ENCODE measurements around the gene PRH2.

Gene PRH2

GRCh38 chr12:10928746-10929286 lies at the start of gene PRH2:
PRH2 (plus strand) TSS chr12:10929236; CDS start chr12:10929274, 38 bp downstream.
- in situ Hi-C loops (cut with MboI; ENCODE audit: low pct_unique_long_range_greater_than_20kb, low sequenced_read_pairs), result no loop called here
- no peak for DNase-seq

GRCh38 chr12:10884086-10884725 lies 44.8 kb upstream of the PRH2 start, which contains the start of gene PRH1:
PRH1 (minus strand) TSS chr12:10884255; CDS start chr12:10884217, 38 bp downstream.
- in situ Hi-C loops (cut with MboI; ENCODE audit: low pct_unique_long_range_greater_than_20kb, low sequenced_read_pairs), result no loop called here
- DNase-seq, result no peak

GRCh38 chr12:10889226-10889625 lies 39.8 kb upstream of the PRH2 start:
- in situ Hi-C loops (cut with MboI; ENCODE audit: low pct_unique_long_range_greater_than_20kb, low sequenced_read_pairs), result no loop called here
- DNase-seq, result no peak

- no peak for DNase-seq
- in situ Hi-C loops (cut with MboI; ENCODE audit: low pct_unique_long_range_greater_than_20kb, low sequenced_read_pairs), result no loop called here
These were observed 37.1 kb upstream of the PRH2 start for GRCh38 chr12:10891937-10892336.

- DNase-seq, result no peak
- in situ Hi-C loops (cut with MboI; ENCODE audit: low pct_unique_long_range_greater_than_20kb, low sequenced_read_pairs), result no loop called here
These were observed 32.2 kb upstream of the PRH2 start for GRCh38 chr12:10896854-10897253.

GRCh38 chr12:10900530-10900929 lies 28.5 kb upstream of the PRH2 start:
- no peak for DNase-seq
- in situ Hi-C loops (cut with MboI; ENCODE audit: low pct_unique_long_range_greater_than_20kb, low sequenced_read_pairs), result no loop called here

- in situ Hi-C loops (cut with MboI; ENCODE audit: low pct_unique_long_range_greater_than_20kb, low sequenced_read_pairs), result no loop called here
- no peak for DNase-seq
These were observed 28.1 kb upstream of the PRH2 start for GRCh38 chr12:10900972-10901371.

- in situ Hi-C loops (cut with MboI; ENCODE audit: low pct_unique_long_range_greater_than_20kb, low sequenced_read_pairs), result no loop called here
- DNase-seq, result no peak
These were observed 27.6 kb upstream of the PRH2 start for GRCh38 chr12:10901427-10901826.

- DNase-seq, result no peak
- in situ Hi-C loops (cut with MboI; ENCODE audit: low pct_unique_long_range_greater_than_20kb, low sequenced_read_pairs), result no loop called here
These were observed 24.4 kb upstream of the PRH2 start for GRCh38 chr12:10904686-10905085.

- in situ Hi-C loops (cut with MboI; ENCODE audit: low pct_unique_long_range_greater_than_20kb, low sequenced_read_pairs), result no loop called here
- no peak for DNase-seq
These were observed 19.6 kb upstream of the PRH2 start, which contains the start of gene TAS2R13 for GRCh38 chr12:10909462-10909861. TAS2R13 (minus strand) TSS chr12:10909562; CDS start chr12:10909298, 264 bp downstream.

GRCh38 chr12:10910380-10910779 lies 18.7 kb upstream of the PRH2 start:
- in situ Hi-C loops (cut with MboI; ENCODE audit: low pct_unique_long_range_greater_than_20kb, low sequenced_read_pairs), result no loop called here
- no peak for DNase-seq

- DNase-seq, result no peak
These were observed 9.2 kb upstream of the PRH2 start for GRCh38 chr12:10919809-10920208.

GRCh38 chr12:10926269-10926668 lies 2.8 kb upstream of the PRH2 start:
- in situ Hi-C loops (cut with MboI; ENCODE audit: low pct_unique_long_range_greater_than_20kb, low sequenced_read_pairs), result no loop called here
- no peak for DNase-seq

More at GRCh38 chr12:10919809-10920208, 9.2 kb upstream of the PRH2 start:
- in situ Hi-C loops (cut with MboI; ENCODE audit: low pct_unique_long_range_greater_than_20kb, low sequenced_read_pairs), result no loop called here

- in situ Hi-C loops (cut with MboI; ENCODE audit: low pct_unique_long_range_greater_than_20kb, low sequenced_read_pairs), result no loop called here
These were observed 7.5 kb downstream of the PRH2 start for GRCh38 chr12:10936506-10936905.

GRCh38 chr12:10939163-10939562 lies 10.1 kb downstream of the PRH2 start, which contains the start of gene TAS2R14:
TAS2R14 (minus strand) TSS chr12:10939263; CDS start chr12:10939207, 56 bp downstream.
- no peak for DNase-seq
- in situ Hi-C loops (cut with MboI; ENCODE audit: low pct_unique_long_range_greater_than_20kb, low sequenced_read_pairs), result no loop called here

More at GRCh38 chr12:10936506-10936905, 7.5 kb downstream of the PRH2 start:
- peak; percentile 43 for DNase-seq

- DNase-seq, result no peak
- in situ Hi-C loops (cut with MboI; ENCODE audit: low pct_unique_long_range_greater_than_20kb, low sequenced_read_pairs), result no loop called here
These were observed 11.4 kb downstream of the PRH2 start for GRCh38 chr12:10940389-10940788.

GRCh38 chr12:10941369-10941768 lies 12.3 kb downstream of the PRH2 start:
- DNase-seq, result no peak
- in situ Hi-C loops (cut with MboI; ENCODE audit: low pct_unique_long_range_greater_than_20kb, low sequenced_read_pairs), result no loop called here

- in situ Hi-C loops (cut with MboI; ENCODE audit: low pct_unique_long_range_greater_than_20kb, low sequenced_read_pairs), result no loop called here
- DNase-seq, result peak; percentile 15
These were observed 13.0 kb downstream of the PRH2 start for GRCh38 chr12:10941916-10942607.

GRCh38 chr12:10943167-10943566 lies 14.1 kb downstream of the PRH2 start:
- in situ Hi-C loops (cut with MboI; ENCODE audit: low pct_unique_long_range_greater_than_20kb, low sequenced_read_pairs), result no loop called here
- no peak for DNase-seq

- in situ Hi-C loops (cut with MboI; ENCODE audit: low pct_unique_long_range_greater_than_20kb, low sequenced_read_pairs), result no loop called here
- no peak for DNase-seq
These were observed 23.6 kb downstream of the PRH2 start for GRCh38 chr12:10952645-10953044.
